ENCODE measurements around the gene IL20. TPM values are rescaled to one million over a fixed set of nuclear protein-coding genes. Genes with fewer than 3 reads are reported as not detected.

IL20 gene
- total and polyA plus RNA-seq, 3 donors from 2014 or later = 0.37 to 0.43 TPM; not detected in 1

DNA sequence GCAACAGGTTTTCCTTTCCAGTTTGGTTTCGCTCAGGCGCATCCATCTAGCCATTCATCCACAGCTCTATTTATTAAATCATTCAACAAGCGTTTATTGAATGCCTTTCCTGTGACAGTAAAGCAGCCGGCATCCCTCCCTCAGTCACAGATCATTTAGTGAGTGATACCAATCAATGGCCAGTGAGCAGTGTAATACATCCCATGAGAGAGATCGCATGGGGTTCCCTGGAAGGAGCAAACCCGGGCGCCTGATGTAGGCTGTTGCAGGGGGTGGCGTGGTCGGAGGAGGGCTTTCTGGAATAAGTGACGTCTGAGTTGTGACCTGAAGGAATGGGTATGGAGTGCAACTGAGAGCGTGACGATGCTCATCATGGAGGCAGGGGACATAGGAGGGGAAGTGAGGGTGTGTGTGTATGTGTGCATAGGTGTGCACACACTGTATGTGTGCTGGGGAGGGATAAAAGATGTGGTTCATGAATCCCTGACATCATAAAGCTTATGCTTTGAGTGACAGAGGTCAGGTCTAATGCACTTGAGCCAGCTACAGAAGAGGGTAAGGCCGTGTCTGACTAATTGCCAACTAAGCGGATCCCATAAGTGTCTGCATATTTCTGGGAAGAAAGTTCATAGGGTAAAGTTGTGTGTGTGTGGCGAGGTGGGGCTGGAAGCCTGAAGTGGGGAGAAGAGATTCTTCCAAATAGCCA is 49.8 kb downstream of the IL20 start:
- no peaks in the 10 kb centered on the region for H3K27me3 ChIP-seq
- TF ChIP-seq POLR2A (IDR thresholded peaks at IDR 0.05) = no peak
- TF ChIP-seq CTCF (IDR thresholded peaks at IDR 0.05) = no peak
- intact Hi-C loops (cut with DNase I; ENCODE audit: low total_unique reads) = loop anchor here (10.0 kb wide), 1 partner anchor 280 kb away; the partner anchor contains the start of gene DYRK3
- H3K4me3 ChIP-seq = no peak overlapping the region
- no peak for DNase-seq
- no peaks in the 10 kb centered on the region for H3K36me3 ChIP-seq (ENCODE audit: low read depth, missing control alignments)
- H3K27ac ChIP-seq = no peak overlapping the region
- WGBS, 2 donors = 90% methylated on average over 15 of the region's 15 CpGs
- no peaks in the 10 kb centered on the region for H3K4me1 ChIP-seq
- no peaks in the 10 kb centered on the region for H3K9me3 ChIP-seq

DNA sequence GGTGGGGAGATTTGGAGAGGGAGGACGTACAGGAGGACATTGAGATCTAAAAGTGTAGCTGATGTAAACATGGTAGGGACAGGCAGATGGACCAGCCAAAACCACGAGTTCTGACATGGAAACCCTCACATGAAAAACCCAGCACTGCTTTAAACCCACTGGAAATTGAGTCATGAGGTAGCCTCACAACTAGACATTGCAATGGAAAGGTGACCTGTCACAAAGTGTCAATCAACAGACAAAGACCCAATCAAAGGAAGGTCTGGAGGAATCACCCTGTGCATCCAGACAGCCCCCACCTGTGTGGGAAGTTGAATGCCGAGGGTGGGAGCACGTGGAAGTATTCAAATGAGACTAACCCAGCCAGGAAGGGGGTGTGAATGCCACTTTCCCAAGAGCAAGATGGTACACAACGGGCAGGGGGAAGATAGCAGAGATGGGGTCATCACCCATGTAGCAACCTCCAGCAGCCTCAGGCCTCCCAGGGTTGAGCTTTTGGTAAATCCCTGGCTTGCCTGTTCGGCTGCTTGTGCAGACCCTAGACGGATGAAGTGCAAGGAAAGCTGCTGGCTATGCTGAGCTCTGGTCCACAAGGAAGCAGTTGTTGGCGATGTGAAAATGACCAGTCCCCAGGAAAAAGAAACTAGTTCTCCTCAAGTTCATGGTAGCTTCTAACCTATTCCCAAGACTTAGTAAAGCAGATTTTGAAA is 50.7 kb downstream of the IL20 start:
- no peak for DNase-seq
- 74 to 84% methylated on average over 8 of the region's 8 CpGs for WGBS, 2 donors
- TF ChIP-seq CTCF (IDR thresholded peaks at IDR 0.05) = no peak
- TF ChIP-seq POLR2A (IDR thresholded peaks at IDR 0.05) = no peak
- intact Hi-C loops (cut with DNase I; ENCODE audit: low total_unique reads) = loop anchor here (10.0 kb wide), 1 partner anchor 281 kb away; the partner anchor contains the start of gene DYRK3
- no peaks in the 10 kb centered on the region for H3K36me3 ChIP-seq (ENCODE audit: low read depth, missing control alignments)
- no peaks in the 10 kb centered on the region for H3K4me1 ChIP-seq
- no peaks in the 10 kb centered on the region for H3K9me3 ChIP-seq
- no peak overlapping the region for H3K27ac ChIP-seq
- H3K4me3 ChIP-seq = no peak overlapping the region
- H3K27me3 ChIP-seq = no peaks in the 10 kb centered on the region

GRCh38 chr1:206918076-206918475 is 52.7 kb downstream of the IL20 start:
- no peaks in the 10 kb centered on the region for H3K36me3 ChIP-seq (ENCODE audit: low read depth, missing control alignments)
- H3K27me3 ChIP-seq = no peaks in the 10 kb centered on the region
- TF ChIP-seq CTCF (IDR thresholded peaks at IDR 0.05) (no peak), POLR2A (IDR thresholded peaks at IDR 0.05) (no peak)
- H3K4me3 ChIP-seq = no peak overlapping the region
- no peak for DNase-seq
- no peak overlapping the region for H3K27ac ChIP-seq
- WGBS, 2 donors = 84 to 92% methylated on average over 3 of the region's 3 CpGs
- no peaks in the 10 kb centered on the region for H3K4me1 ChIP-seq
- intact Hi-C loops (cut with DNase I; ENCODE audit: low total_unique reads) = loop anchor here (10.0 kb wide), 1 partner anchor 283 kb away; the partner anchor contains the start of gene DYRK3
- no peaks in the 10 kb centered on the region for H3K9me3 ChIP-seq

Other genes starting within 250 kb of the IL20 start
- gene DYRK3, start 230.1 kb upstream of the IL20 start, total RNA-seq = 10 to 100 TPM; 36.4 to 40.6 TPM
- gene DYRK3, start 230.1 kb upstream of the IL20 start, polyA plus RNA-seq (ENCODE audit: insufficient read depth, low read depth, low replicate concordance) = 143 TPM
- gene MAPKAPK2, start 180.7 kb upstream of the IL20 start, total RNA-seq = 10 to 100 TPM; 66.3 to 69.1 TPM
- 76.5 TPM for gene MAPKAPK2, start 180.7 kb upstream of the IL20 start, polyA plus RNA-seq (ENCODE audit: insufficient read depth, low read depth, low replicate concordance)
- not detected for gene IL19, start 94.8 kb upstream of the IL20 start, total RNA-seq
- 0.37 TPM for gene IL19, start 94.8 kb upstream of the IL20 start, polyA plus RNA-seq (ENCODE audit: insufficient read depth, low read depth, low replicate concordance)
- gene IL10, start 93.1 kb upstream of the IL20 start, total RNA-seq = 1 to 10 TPM; 1.4 to 1.7 TPM
- 3.5 TPM for gene IL10, start 93.1 kb upstream of the IL20 start, polyA plus RNA-seq (ENCODE audit: insufficient read depth, low read depth, low replicate concordance)
- not detected for gene IL24, start 31.8 kb downstream of the IL20 start, total RNA-seq
- not detected for gene IL24, start 31.8 kb downstream of the IL20 start, polyA plus RNA-seq (ENCODE audit: insufficient read depth, low read depth, low replicate concordance)
- 1 to 10 TPM; 1.1 to 1.3 TPM for gene FCMR, start 56.3 kb downstream of the IL20 start, total RNA-seq
- 5.3 TPM for gene FCMR, start 56.3 kb downstream of the IL20 start, polyA plus RNA-seq (ENCODE audit: insufficient read depth, low read depth, low replicate concordance)
- gene PIGR, start 80.8 kb downstream of the IL20 start, total RNA-seq = not detected
- 0.38 TPM for gene PIGR, start 80.8 kb downstream of the IL20 start, polyA plus RNA-seq (ENCODE audit: insufficient read depth, low read depth, low replicate concordance)
- gene FCAMR, start 104.8 kb downstream of the IL20 start, total RNA-seq = under 1 TPM in 1 of 2 donors, not detected in 1; 0.31 TPM
- 0.41 TPM for gene FCAMR, start 104.8 kb downstream of the IL20 start, polyA plus RNA-seq (ENCODE audit: insufficient read depth, low read depth, low replicate concordance)
- under 1 TPM; 0.31 to 0.71 TPM for gene C1orf116, start 167.1 kb downstream of the IL20 start, total RNA-seq
- 0.88 TPM for gene C1orf116, start 167.1 kb downstream of the IL20 start, polyA plus RNA-seq (ENCODE audit: insufficient read depth, low read depth, low replicate concordance)
- 10 to 100 TPM; 10.9 to 12.3 TPM for gene YOD1, start 185.6 kb downstream of the IL20 start, total RNA-seq
- gene YOD1, start 185.6 kb downstream of the IL20 start, polyA plus RNA-seq (ENCODE audit: insufficient read depth, low read depth, low replicate concordance) = 8.7 TPM
- 10 to 100 TPM; 13.9 to 17.6 TPM for gene PFKFB2, start 187.7 kb downstream of the IL20 start, total RNA-seq
- gene PFKFB2, start 187.7 kb downstream of the IL20 start, polyA plus RNA-seq (ENCODE audit: insufficient read depth, low read depth, low replicate concordance) = 12.9 TPM
- gene C4BPB, start 223.2 kb downstream of the IL20 start, total RNA-seq = under 1 TPM; 0.63 to 0.87 TPM
- gene C4BPB, start 223.2 kb downstream of the IL20 start, polyA plus RNA-seq (ENCODE audit: insufficient read depth, low read depth, low replicate concordance) = 1.6 TPM
- gene C4BPA, start 238.6 kb downstream of the IL20 start, total RNA-seq = under 1 TPM; 0.24 to 0.43 TPM
- gene C4BPA, start 238.6 kb downstream of the IL20 start, polyA plus RNA-seq (ENCODE audit: insufficient read depth, low read depth, low replicate concordance) = 1.0 TPM

All from testis (tissue), 3 donors.